GM21723 (cell line): ENCODE data around the gene FCER1A.
"Not testable (repeated sequence)": the region's sequence is repeated elsewhere in the genome, so short reads cannot be mapped to it uniquely, and the experiment has no call there.

Experiments used
- ATAC-seq: cut with Tn5 transposase; IDR thresholded peaks from one replicate; pipeline ENCODE4 v1.9.1; 2021; ENCODE audit warnings: mild to moderate bottlenecking, moderate library complexity; ENCODE audit not compliant: unreplicated experiment

FCER1A gene

GRCh38 chr1:159349374-159349773 lies 47.2 kb downstream of the FCER1A start:
- ATAC-seq: not testable (repeated sequence)

- no peak for ATAC-seq
These were observed 50.3 kb downstream of the FCER1A start for GRCh38 chr1:159352436-159352835.
